ENCODE results near the gene TEX26. TPM values are rescaled to one million over a fixed set of nuclear protein-coding genes. Genes with fewer than 3 reads are reported as not detected.

Gene TEX26
- total and polyA plus RNA-seq, 10 of the 15 experiments (the other 5 are each of a cell fraction or from before 2014, with no cell fraction given) = not detected

GRCh38 chr13:30906411-30907051 lies 25.9 kb upstream of the TEX26 start (continued):
- TF ChIP-seq NKRF (conservative IDR thresholded peaks at IDR 0.05) = no peak

GRCh38 chr13:30907121-30907861 lies 25.2 kb upstream of the TEX26 start:
- POLR2A ChIA-PET = interaction anchor here (0.9 kb wide), 1 partner anchor 10 kb away, joined by 3 read pairs; no protein-coding TSS in a partner anchor
- no peaks in the 10 kb centered on the region for H3K36me3 ChIP-seq (ENCODE audit: control insufficient read depth in 2 of 2, insufficient read depth in 2 of 2, low read length in 1 of 2)
- FAIRE-seq = no peak
- SMC1A ChIA-PET (ENCODE audit: uncharacterized antibody, unreplicated experiment) = no interaction called here
- CTCF ChIA-PET = interaction anchor here (0.6 to 1.8 kb wide), 2 partner anchors 137 to 149 kb away, joined by 3 to 4 read pairs; no protein-coding TSS in a partner anchor
- H3K4me2 ChIP-seq (ENCODE audit: control insufficient read depth, insufficient read depth) = no peak overlapping the region
- peaks cover 3 to 7% of the 10 kb centered on the region in 2 experiments; a peak in 3 of 4 replicates for H3K27me3 ChIP-seq (replicated peaks in 1 of 2; ENCODE audit: control insufficient read depth in 2 of 2, insufficient read depth in 2 of 2, low read length in 1 of 2)
- 11% methylated on average over 10 of the region's 10 CpGs for WGBS (ENCODE audit: insufficient coverage, insufficient replicate concordance, low lambda C conversion rate, missing lambda C conversion rate)
- TF ChIP-seq ELK1 (IDR thresholded peaks at IDR 0.05; ENCODE audit: low read depth, low read length) (no peak), RELA (IDR thresholded peaks at IDR 0.05; ENCODE audit: borderline replicate concordance, partially characterized antibody) (no peak), RAD21 (IDR thresholded peaks at IDR 0.05; ENCODE audit: insufficient read depth, low read depth, low read length) (no peak), PML (IDR thresholded peaks at IDR 0.05; ENCODE audit: low read length) (no peak), HCFC1 (IDR thresholded peaks at IDR 0.05; ENCODE audit: low read length) (no peak), E4F1 (IDR thresholded peaks at IDR 0.05; ENCODE audit: borderline replicate concordance, partially characterized antibody) (no peak), MTA3 (IDR thresholded peaks at IDR 0.05; ENCODE audit: borderline replicate concordance, low read length) (no peak)
- no peaks in the 10 kb centered on the region for H4K20me1 ChIP-seq (ENCODE audit: control insufficient read depth, insufficient read depth)
- intact Hi-C loops (cut with micrococcal nuclease; ENCODE audit: unreplicated experiment) (no loop called here), in situ Hi-C loops (cut with MboI) (no loop called here)
- H2AFZ ChIP-seq (ENCODE audit: control insufficient read depth, low read depth, low read length) = no peak overlapping the region
- H3K4me3 ChIP-seq = no peak overlapping the region
- no peaks in the 10 kb centered on the region for H3K4me1 ChIP-seq (ENCODE audit: control insufficient read depth, insufficient read depth, low read length)
- no TSS peak for BruUV-seq (replicated peaks)
- H3K27ac ChIP-seq (ENCODE audit: control insufficient read depth, insufficient read depth) = no peak overlapping the region
- H3K9ac ChIP-seq (ENCODE audit: control insufficient read depth, insufficient read depth, low read length) = no peak overlapping the region
- no peaks in the 10 kb centered on the region for H3K9me3 ChIP-seq (replicated peaks; ENCODE audit: control insufficient read depth, insufficient read depth, low read length)
- RAD21 ChIA-PET (ENCODE audit: unreplicated experiment) = no interaction called here
- no peaks in the 10 kb centered on the region for H3K79me2 ChIP-seq (ENCODE audit: control insufficient read depth, insufficient read depth, low read length)
- DNase-seq (ENCODE audit: low read depth, low spot score) = no peak
- ATAC-seq = no peak

Data from GM12878 (cell line).